ENCODE results near the gene EREG.
"Not testable (repeated sequence)": the region's sequence is repeated elsewhere in the genome, so short reads cannot be mapped to it uniquely, and the experiment has no call there.

EREG gene

GRCh38 chr4:74391890-74392475, 27.0 kb downstream of the EREG start:
- DNase-seq: no peak

- no peak for DNase-seq
Observed at GRCh38 chr4:74394476-74395136, 29.7 kb downstream of the EREG start.

- DNase-seq: no peak
Observed at GRCh38 chr4:74395633-74396032, 30.7 kb downstream of the EREG start.

GRCh38 chr4:74397748-74398426, 32.9 kb downstream of the EREG start:
- DNase-seq: no peak

- DNase-seq: not testable (repeated sequence)
Observed at GRCh38 chr4:74398894-74399589, 34.1 kb downstream of the EREG start.

- DNase-seq: no peak
Observed at GRCh38 chr4:74400395-74400794, 35.5 kb downstream of the EREG start.

GRCh38 chr4:74402692-74403456, 37.9 kb downstream of the EREG start:
- no peak for DNase-seq

GRCh38 chr4:74407891-74408290, 42.9 kb downstream of the EREG start:
- no peak for DNase-seq

GRCh38 chr4:74408639-74409038, 43.7 kb downstream of the EREG start:
- no peak for DNase-seq

GRCh38 chr4:74410272-74410671, 45.3 kb downstream of the EREG start:
- no peak for DNase-seq

GRCh38 chr4:74412225-74412624, 47.3 kb downstream of the EREG start:
- no peak for DNase-seq

GRCh38 chr4:74413265-74413664, 48.3 kb downstream of the EREG start:
- DNase-seq: no peak

GRCh38 chr4:74414149-74414809, 49.3 kb downstream of the EREG start:
- no peak for DNase-seq

- no peak for DNase-seq
Observed at GRCh38 chr4:74415602-74416300, 50.8 kb downstream of the EREG start.

- DNase-seq: no peak
Observed at GRCh38 chr4:74418063-74418670, 53.2 kb downstream of the EREG start.

GRCh38 chr4:74420863-74421262, 55.9 kb downstream of the EREG start:
- no peak for DNase-seq

- DNase-seq: no peak
Observed at GRCh38 chr4:74423104-74423503, 58.2 kb downstream of the EREG start.

GRCh38 chr4:74424111-74424510, 59.2 kb downstream of the EREG start:
- DNase-seq: no peak

GRCh38 chr4:74426101-74426500, 61.2 kb downstream of the EREG start:
- DNase-seq: no peak

- no peak for DNase-seq
Observed at GRCh38 chr4:74428276-74428675, 63.3 kb downstream of the EREG start.

- DNase-seq: no peak
Observed at GRCh38 chr4:74431113-74431826, 66.3 kb downstream of the EREG start.
